Caco-2 (cell line): ENCODE measurements around the gene MAPK12. TPM values are rescaled to one million over a fixed set of nuclear protein-coding genes. Genes with fewer than 3 reads are reported as not detected.
"Not testable (repeated sequence)": the region's sequence is repeated elsewhere in the genome, so short reads cannot be mapped to it uniquely, and the experiment has no call there.

ENCODE experiments used
- BruUV-seq: library from RNA; stranded (reverse); fragments of 400-500 nt; replicated peaks from 2 replicates; lab custom pipeline; 2021; lab: Mats Ljungman, UMichigan
- CTCF ChIA-PET: fragments of 300-600 bp; sonication (Branson Sonifier 250); formaldehyde crosslinking; loops from one replicate; lab custom pipeline; 2022; ENCODE audit warnings: antibody characterized with exemption; lab: Charles Lee
- POLR2A ChIA-PET: fragments of 300-600 bp; sonication (Branson Sonifier 250); formaldehyde crosslinking; loops from one replicate; lab custom pipeline; 2022; ENCODE audit warnings: antibody characterized with exemption; lab: Charles Lee
- DNase-seq, 2 experiments: peaks; one replicate each; pipeline versions ENCODE4 v3.0.0 to v3.0.0-alpha.2; 2020 to 2022
- H3K27me3 ChIP-seq: replicated peaks from 2 replicates; pipeline ENCODE4 v1.6.0; 2011; ENCODE audit warnings: low read length; ENCODE audit not compliant: control insufficient read depth, insufficient read depth
- H3K36me3 ChIP-seq: 2 replicates; pipeline ENCODE4 v1.5.1; 2011; ENCODE audit warnings: low read length; ENCODE audit not compliant: control insufficient read depth, insufficient read depth
- H3K4me1 ChIP-seq: fragments of 250-450 bp; sonication (Bioruptor Pico); 2 replicates; pipeline ENCODE4 v1.5.1; 2020; ENCODE audit warnings: mild to moderate bottlenecking
- H3K4me3 ChIP-seq: 2 replicates; pipeline ENCODE4 v1.5.1; 2011; ENCODE audit warnings: low read depth, mild to moderate bottlenecking, control low read depth, low read length
- H3K9me3 ChIP-seq: fragments of 250-450 bp; sonication (Bioruptor Pico); 2 replicates; pipeline ENCODE4 v1.5.1; 2020; ENCODE audit warnings: mild to moderate bottlenecking, moderate library complexity
- H3K27ac Mint-ChIP-seq: one replicate; pipeline ENCODE4 v1.8.0; 2022; ENCODE audit warnings: mixed read lengths; ENCODE audit not compliant: unreplicated experiment
- H3K27me3 Mint-ChIP-seq: one replicate; pipeline ENCODE4 v1.8.0; 2022; ENCODE audit warnings: mixed read lengths; ENCODE audit not compliant: insufficient read depth, unreplicated experiment
- H3K36me3 Mint-ChIP-seq: one replicate; pipeline ENCODE4 v1.8.0; 2022; ENCODE audit warnings: mild to moderate bottlenecking, mixed read lengths; ENCODE audit not compliant: insufficient read depth, unreplicated experiment
- H3K4me1 Mint-ChIP-seq: one replicate; pipeline ENCODE4 v1.8.0; 2022; ENCODE audit warnings: low read depth, mixed read lengths; ENCODE audit not compliant: unreplicated experiment
- H3K4me3 Mint-ChIP-seq: one replicate; pipeline ENCODE4 v1.8.0; 2022; ENCODE audit warnings: mild to moderate bottlenecking, moderate library complexity, mixed read lengths; ENCODE audit not compliant: unreplicated experiment
- H3K9me3 Mint-ChIP-seq: one replicate; pipeline ENCODE4 v1.8.0; 2022; ENCODE audit warnings: mixed read lengths; ENCODE audit not compliant: unreplicated experiment
- CTCF ChIP-seq, 2 experiments: fragments of 200-600 bp in 1 of 2; IDR thresholded peaks; 1 replicate in 1 of 2; 2 replicates in 1 of 2; pipeline versions ENCODE4 v1.5.1 to v1.8.0; 2011 to 2022; ENCODE audit warnings: antibody characterized with exemption in 1 of 2, control low read depth in 1 of 2, inconsistent platforms in 1 of 2, low read depth in 1 of 2, low read length in 1 of 2, mild to moderate bottlenecking in 1 of 2, moderate library complexity in 1 of 2; ENCODE audit not compliant: insufficient read depth in 1 of 2, severe bottlenecking in 1 of 2, unreplicated experiment in 1 of 2
- intact Hi-C: fragments of 100-400 bp; cut with micrococcal nuclease; formaldehyde crosslinking; loops from one replicate; pipeline ENCODE4 v1.10.0; 2022; ENCODE audit not compliant: unreplicated experiment
- total RNA-seq: library from RNA; stranded (reverse); gene quantifications from 2 replicates; pipeline ENCODE4 v1.2.3, GENCODE V29; 2022

Gene MAPK12
- total RNA-seq, 1 experiment from 2014 or later: 37.4 TPM

DNA sequence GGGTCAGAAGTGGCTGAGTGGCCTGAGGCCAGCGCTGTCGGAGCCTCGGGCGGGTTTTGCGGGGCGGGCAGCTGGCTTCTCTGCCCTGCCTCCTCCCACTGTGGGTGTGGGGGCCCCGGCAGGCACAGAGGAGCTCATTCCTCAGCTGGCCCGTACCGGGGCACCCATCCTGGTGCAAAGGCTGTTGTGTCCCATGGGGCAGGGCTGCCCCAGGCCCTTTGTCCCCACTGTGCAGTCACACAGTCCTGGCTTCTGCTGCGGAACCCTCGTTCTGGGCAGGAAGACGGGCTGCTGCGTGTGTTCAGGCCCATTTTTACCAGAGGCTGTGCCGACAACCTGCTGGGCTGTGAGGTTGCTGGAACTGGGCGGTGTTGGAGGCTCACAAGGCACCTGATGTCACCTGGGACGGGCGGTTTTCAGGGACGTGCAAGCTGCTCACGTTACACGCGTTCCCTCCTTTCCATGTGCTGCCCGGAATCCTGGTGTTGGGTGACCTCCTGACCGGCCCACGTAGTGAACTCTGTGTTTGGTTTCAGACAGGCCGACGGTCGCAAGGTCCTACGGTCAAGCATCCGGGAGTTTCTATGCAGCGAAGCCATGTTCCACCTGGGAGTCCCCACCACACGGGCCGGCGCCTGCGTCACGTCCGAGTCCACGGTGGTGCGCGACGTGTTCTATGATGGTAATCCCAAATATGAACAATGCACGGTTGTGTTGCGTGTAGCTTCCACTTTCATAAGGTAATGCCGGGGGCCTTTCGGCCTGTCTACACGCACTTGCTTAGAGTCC lies 55.5 kb downstream of the MAPK12 start:
- no peaks in the 10 kb centered on the region for H3K9me3 ChIP-seq
- Mint-ChIP-seq H3K36me3 (peaks cover 43% of the 10 kb centered on the region), H3K27me3 (no peaks in the 10 kb centered on the region), H3K9me3 (no peaks in the 10 kb centered on the region), H3K27ac (no peak overlapping the region), H3K4me1 (peaks cover 19% of the 10 kb centered on the region), H3K4me3 (no peak overlapping the region)
- H3K27me3 ChIP-seq: no peaks in the 10 kb centered on the region
- ChIA-PET CTCF (interaction anchor here (0.6 kb wide), 1 partner anchor 9 kb away, joined by 6 read pairs; no protein-coding TSS in a partner anchor), POLR2A (interaction anchor here (0.5 kb wide), 1 partner anchor 246 kb away, joined by 3 read pairs; no protein-coding TSS in a partner anchor)
- no peak for DNase-seq
- no peak overlapping the region for H3K4me3 ChIP-seq
- intact Hi-C loops: no loop called here
- no peak for TF ChIP-seq CTCF (IDR thresholded peaks at IDR 0.05; ENCODE audit: insufficient read depth in 1 of 2, low read depth in 1 of 2, low read length in 1 of 2, severe bottlenecking in 1 of 2, unreplicated experiment in 1 of 2)
- H3K4me1 ChIP-seq: no peaks in the 10 kb centered on the region; the same call in 1 of the 2 replicates
- H3K36me3 ChIP-seq: no peaks in the 10 kb centered on the region; the same call in 1 of the 2 replicates
- BruUV-seq: no TSS peak

DNA sequence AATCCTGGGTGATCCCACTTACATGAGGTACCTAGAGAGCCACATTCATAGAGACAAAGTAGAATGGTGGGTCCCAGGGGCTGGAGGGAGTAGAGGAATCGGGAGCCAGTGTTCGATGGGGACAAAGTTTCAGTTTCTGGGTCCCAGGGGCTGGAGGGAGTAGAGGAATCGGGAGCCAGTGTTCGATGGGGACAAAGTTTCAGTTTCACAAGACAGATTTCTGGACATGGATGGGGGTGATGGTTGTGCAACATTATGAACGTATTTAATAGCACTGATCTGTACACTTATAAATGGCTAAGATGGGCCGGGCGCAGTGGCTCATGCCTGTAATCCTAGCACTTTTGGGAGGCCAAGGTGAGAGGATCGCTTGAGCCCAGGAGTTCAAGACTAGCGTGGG lies 56.5 kb downstream of the MAPK12 start:
- H3K4me3 ChIP-seq, H3K27me3 ChIP-seq, POLR2A ChIA-PET, H3K36me3 ChIP-seq, H3K9me3 Mint-ChIP-seq, DNase-seq, H3K4me1 ChIP-seq, H3K4me3 Mint-ChIP-seq, CTCF ChIA-PET, BruUV-seq, H3K27ac Mint-ChIP-seq, H3K27me3 Mint-ChIP-seq, H3K9me3 ChIP-seq, intact Hi-C loops: not testable (repeated sequence)
- Mint-ChIP-seq H3K4me1 (peaks cover 17% of the 10 kb centered on the region), H3K36me3 (peaks cover 33% of the 10 kb centered on the region)

DNA sequence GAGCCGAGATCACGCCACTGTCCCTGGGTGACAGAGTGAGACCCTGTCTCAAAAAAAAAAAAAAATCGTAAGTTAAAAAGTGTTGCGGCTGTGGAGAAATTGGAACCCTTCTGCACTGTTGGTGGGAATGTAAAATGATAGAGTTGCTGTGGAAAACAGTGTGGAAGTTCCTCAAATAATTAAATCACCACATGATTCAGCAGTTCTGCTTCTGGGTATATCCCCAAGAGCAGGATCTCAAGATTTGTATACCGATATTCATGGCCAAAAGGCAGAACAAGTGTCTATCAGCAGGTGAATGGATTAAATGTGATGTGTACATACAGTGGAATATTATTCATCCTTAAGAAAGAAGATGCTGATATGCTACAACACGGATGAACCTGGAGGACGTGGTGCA lies 56.9 kb downstream of the MAPK12 start:
- no peak for DNase-seq
- Mint-ChIP-seq H3K36me3 (peaks cover 29% of the 10 kb centered on the region), H3K4me1 (peaks cover 13% of the 10 kb centered on the region), H3K27ac (no peak overlapping the region), H3K4me3 (no peak overlapping the region), H3K9me3 (no peaks in the 10 kb centered on the region), H3K27me3 (no peaks in the 10 kb centered on the region)
- intact Hi-C loops: no loop called here
- ChIA-PET POLR2A (no interaction called here), CTCF (no interaction called here)
- BruUV-seq: no TSS peak
- H3K36me3 ChIP-seq: no peaks in the 10 kb centered on the region
- H3K4me3 ChIP-seq: no peak overlapping the region
- TF ChIP-seq CTCF (IDR thresholded peaks at IDR 0.05; ENCODE audit: insufficient read depth in 1 of 2, low read depth in 1 of 2, low read length in 1 of 2, severe bottlenecking in 1 of 2, unreplicated experiment in 1 of 2): no peak
- no peaks in the 10 kb centered on the region for H3K9me3 ChIP-seq
- H3K4me1 ChIP-seq: peaks cover 4% of the 10 kb centered on the region
- no peaks in the 10 kb centered on the region for H3K27me3 ChIP-seq
